Stimulated activated CD4-positive, alpha-beta T cell treated with anti-CD3 and anti-CD28 coated beads, TNF-alpha, amount 100 ng/mL, for 1 hour (primary cell): ENCODE data around the gene IQSEC1.

Experiments used
- DNase-seq, 3 donors: peaks; one replicate each; pipeline ENCODE4 v3.0.0-alpha.2; 2020; ENCODE audit warnings: low read depth in 3 of 3, low spot score in 1 of 3

The IQSEC1 gene

GRCh38 chr3:13073326-13074005 lies at the start of gene IQSEC1:
Gene IQSEC1, minus strand, starts transcription at chr3:13073429. Its CDS starts 415 bp downstream, at chr3:13073014.
- peak; percentile 18 to 58 (median 20) for DNase-seq

- DNase-seq, result no peak
Measured at GRCh38 chr3:13122081-13123012, 49.1 kb upstream of the IQSEC1 start.

GRCh38 chr3:13121553-13122001 lies 48.3 kb upstream of the IQSEC1 start:
- no peak for DNase-seq

- no peak for DNase-seq
Measured at GRCh38 chr3:13120928-13121552, 47.8 kb upstream of the IQSEC1 start.

- DNase-seq, result no peak
Measured at GRCh38 chr3:13120289-13120927, 47.2 kb upstream of the IQSEC1 start.

- DNase-seq, result no peak
Measured at GRCh38 chr3:13119471-13120220, 46.4 kb upstream of the IQSEC1 start.

- DNase-seq, result no peak
Measured at GRCh38 chr3:13116426-13116825, 43.2 kb upstream of the IQSEC1 start.

- DNase-seq, result no peak
Measured at GRCh38 chr3:13115991-13116390, 42.8 kb upstream of the IQSEC1 start.

GRCh38 chr3:13115576-13115910 lies 42.3 kb upstream of the IQSEC1 start:
- no peak for DNase-seq

GRCh38 chr3:13114811-13115575 lies 41.8 kb upstream of the IQSEC1 start:
- DNase-seq, result no peak

GRCh38 chr3:13113346-13114330 lies 40.4 kb upstream of the IQSEC1 start:
- DNase-seq, result no peak

- DNase-seq, result no peak
Measured at GRCh38 chr3:13112521-13113345, 39.5 kb upstream of the IQSEC1 start.

- DNase-seq, result no peak
Measured at GRCh38 chr3:13111873-13112520, 38.8 kb upstream of the IQSEC1 start.

GRCh38 chr3:13111173-13111872 lies 38.1 kb upstream of the IQSEC1 start:
- no peak for DNase-seq

- no peak for DNase-seq
Measured at GRCh38 chr3:13110678-13111116, 37.5 kb upstream of the IQSEC1 start.

GRCh38 chr3:13109516-13109915 lies 36.3 kb upstream of the IQSEC1 start:
- no peak for DNase-seq

GRCh38 chr3:13108861-13109260 lies 35.6 kb upstream of the IQSEC1 start:
- DNase-seq, result no peak
